Measurements from ENCODE around the gene ADCY1. TPM values are rescaled to one million over a fixed set of nuclear protein-coding genes. Genes with fewer than 3 reads are reported as not detected.

Gene ADCY1
- total and polyA plus RNA-seq, 12 donors, result 0.46 to 8.6 (median 3.4) TPM

GRCh38 chr7:45711161-45711490 is 137.0 kb downstream of the ADCY1 start:
- intact Hi-C loops (cut with DNase I), result no loop called here
- 93 to 97% methylated on average over 5 of the region's 5 CpGs for WGBS, 2 donors
- Histone ChIP-seq H3K27ac (no peak overlapping the region), H3K27me3 (no peaks in the 10 kb centered on the region), H3K4me1 (peaks cover 0 to 12% (median 0%) of the 10 kb centered on the region in 9 donors), H3K9me3 (no peaks in the 10 kb centered on the region), H3K4me3 (no peak overlapping the region), H3K36me3 (peaks cover 0 to 19% (median 0%) of the 10 kb centered on the region in 9 donors)
- DNase-seq (no peak), ATAC-seq (no peak)
- TF ChIP-seq, protein P1, sequence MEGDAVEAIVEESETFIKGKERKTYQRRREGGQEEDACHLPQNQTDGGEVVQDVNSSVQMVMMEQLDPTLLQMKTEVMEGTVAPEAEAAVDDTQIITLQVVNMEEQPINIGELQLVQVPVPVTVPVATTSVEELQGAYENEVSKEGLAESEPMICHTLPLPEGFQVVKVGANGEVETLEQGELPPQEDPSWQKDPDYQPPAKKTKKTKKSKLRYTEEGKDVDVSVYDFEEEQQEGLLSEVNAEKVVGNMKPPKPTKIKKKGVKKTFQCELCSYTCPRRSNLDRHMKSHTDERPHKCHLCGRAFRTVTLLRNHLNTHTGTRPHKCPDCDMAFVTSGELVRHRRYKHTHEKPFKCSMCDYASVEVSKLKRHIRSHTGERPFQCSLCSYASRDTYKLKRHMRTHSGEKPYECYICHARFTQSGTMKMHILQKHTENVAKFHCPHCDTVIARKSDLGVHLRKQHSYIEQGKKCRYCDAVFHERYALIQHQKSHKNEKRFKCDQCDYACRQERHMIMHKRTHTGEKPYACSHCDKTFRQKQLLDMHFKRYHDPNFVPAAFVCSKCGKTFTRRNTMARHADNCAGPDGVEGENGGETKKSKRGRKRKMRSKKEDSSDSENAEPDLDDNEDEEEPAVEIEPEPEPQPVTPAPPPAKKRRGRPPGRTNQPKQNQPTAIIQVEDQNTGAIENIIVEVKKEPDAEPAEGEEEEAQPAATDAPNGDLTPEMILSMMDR (IDR thresholded peaks at IDR 0.05), result no peak

DNA sequence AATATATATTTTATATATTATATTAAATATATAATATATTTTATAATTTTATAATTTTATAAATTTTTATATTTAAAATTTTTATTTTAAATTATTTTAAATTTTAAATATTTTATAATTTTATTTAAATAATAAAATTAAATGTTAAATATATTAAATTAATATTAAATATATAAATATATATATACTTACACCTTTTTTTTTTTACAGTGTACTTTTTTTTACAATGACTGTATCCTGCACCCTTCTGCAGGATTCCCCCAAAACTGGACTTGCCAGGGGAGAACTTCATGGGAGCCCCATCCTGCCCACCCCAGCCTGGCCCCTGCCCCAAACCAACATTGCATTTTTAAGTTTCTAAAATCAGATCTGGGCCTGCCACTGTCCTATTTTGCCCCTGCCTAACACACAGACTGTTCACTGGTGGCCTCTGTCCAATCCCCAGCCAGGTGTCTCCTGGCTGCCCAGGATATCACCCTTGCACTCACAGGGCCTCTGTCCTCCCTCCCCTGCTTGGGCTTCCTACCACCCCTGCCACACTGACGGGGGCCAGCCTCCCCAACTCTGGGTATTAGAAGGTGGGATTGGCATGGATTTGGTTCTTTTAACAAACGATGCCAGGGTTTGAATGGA is 138.0 kb downstream of the ADCY1 start:
- Histone ChIP-seq H3K27me3 (no peaks in the 10 kb centered on the region), H3K9me3 (no peaks in the 10 kb centered on the region), H3K4me3 (no peak overlapping the region), H3K27ac (no peak overlapping the region), H3K36me3 (peaks cover 0 to 19% (median 0%) of the 10 kb centered on the region in 9 donors), H3K4me1 (peaks cover 0 to 18% (median 8%) of the 10 kb centered on the region in 9 donors)
- DNase-seq, result no peak
- TF ChIP-seq, protein P1 (IDR thresholded peaks at IDR 0.05), result no peak
- 76 to 80% methylated on average over 2 of the region's 2 CpGs for WGBS, 2 donors
- no peak for ATAC-seq
- intact Hi-C loops (cut with DNase I), result no loop called here

DNA sequence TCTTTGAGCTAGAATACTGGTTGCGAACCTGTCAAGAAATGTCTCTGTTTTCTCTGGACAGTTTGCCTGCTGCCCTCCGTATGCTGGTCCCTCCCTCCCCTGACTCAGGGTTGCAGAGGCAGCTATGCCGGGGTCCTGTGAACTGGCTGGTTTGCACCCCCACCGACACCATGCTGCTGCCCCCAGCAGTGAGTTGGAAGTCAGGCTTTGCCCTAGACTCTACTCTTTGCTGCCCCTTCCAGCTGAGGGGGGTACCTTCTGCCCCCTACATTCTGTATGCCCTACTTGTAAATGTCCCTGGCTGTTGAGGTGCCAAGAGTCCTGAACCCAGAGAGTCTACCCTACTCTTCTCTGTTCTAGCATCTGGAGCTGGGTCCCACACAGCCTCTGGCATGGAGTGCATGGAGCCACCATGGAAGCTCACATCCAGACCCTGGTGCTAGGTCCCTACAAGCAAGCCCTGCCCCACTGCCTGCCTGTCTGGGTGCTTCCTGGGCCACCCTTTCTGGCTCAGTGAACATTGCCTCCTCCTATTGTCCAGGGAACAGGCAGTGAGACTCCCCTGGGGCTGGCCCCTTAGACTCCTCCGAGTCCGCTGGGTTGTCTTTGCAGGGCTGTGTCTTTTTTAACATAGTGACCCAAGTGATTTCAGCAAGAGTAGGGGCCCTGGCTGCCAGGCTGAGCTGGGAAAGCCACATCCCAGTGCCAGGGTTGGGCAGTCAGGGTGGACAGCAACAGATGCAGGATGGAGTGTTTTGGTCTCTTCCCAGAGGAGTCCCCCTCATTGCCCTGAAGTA is 138.9 kb downstream of the ADCY1 start:
- Histone ChIP-seq H3K27ac (no peak overlapping the region), H3K27me3 (no peaks in the 10 kb centered on the region), H3K4me3 (no peak overlapping the region), H3K36me3 (peaks cover 0 to 19% (median 0%) of the 10 kb centered on the region in 9 donors), H3K9me3 (no peaks in the 10 kb centered on the region), H3K4me1 (peaks cover 0 to 23% (median 8%) of the 10 kb centered on the region in 9 donors)
- TF ChIP-seq, protein P1 (IDR thresholded peaks at IDR 0.05), result no peak
- intact Hi-C loops (cut with DNase I), result no loop called here
- 91 to 92% methylated on average over 6 of the region's 6 CpGs for WGBS, 2 donors
- ATAC-seq (no peak), DNase-seq (no peak)

- 92 to 93% methylated on average over 23 of the region's 23 CpGs for WGBS, 2 donors
- no peak overlapping the region for H3K4me3 ChIP-seq
- peaks cover 0 to 23% (median 8%) of the 10 kb centered on the region in 9 donors for H3K4me1 ChIP-seq
- DNase-seq (no peak), ATAC-seq (no peak)
- no peak overlapping the region for H3K27ac ChIP-seq
- intact Hi-C loops (cut with DNase I), result no loop called here
- TF ChIP-seq, protein P1 (IDR thresholded peaks at IDR 0.05), result no peak
- no peaks in the 10 kb centered on the region for H3K9me3 ChIP-seq
- no peaks in the 10 kb centered on the region for H3K27me3 ChIP-seq
- peaks cover 0 to 14% (median 0%) of the 10 kb centered on the region in 9 donors for H3K36me3 ChIP-seq
These were observed 139.7 kb downstream of the ADCY1 start for GRCh38 chr7:45713669-45714520.
